A549 (cell line): ENCODE results near the gene CNBP. TPM values are rescaled to one million over a fixed set of nuclear protein-coding genes. Genes with fewer than 3 reads are reported as not detected.

Experiments used
- ATAC-seq, 2 experiments: fragments of 200-7000 bp in 1 of 2; fragments of >200 bp in 1 of 2; cut with Nextera tagmentation in 1 of 2; cut with Tn5 transposase in 1 of 2; 3 replicates each; pipeline versions ENCODE4 v1.8.0 to v1.9.1; 2018 to 2020; ENCODE audit warnings: mild to moderate bottlenecking in 1 of 2, moderate library complexity in 1 of 2
- CTCF ChIA-PET: fragments of 300-600 bp; sonication (Branson Sonifier 250); formaldehyde crosslinking; extraction: SDS; loops from one replicate; lab custom pipeline; 2021; ENCODE audit warnings: antibody characterized with exemption, inconsistent platforms; lab: Yijun Ruan, JAX
- POLR2A ChIA-PET: fragments of 350-600 bp; formaldehyde crosslinking; extraction: SDS; loops from one replicate; lab custom pipeline; 2021; ENCODE audit warnings: antibody characterized with exemption, inconsistent platforms; lab: Yijun Ruan, JAX
- DNase-seq, 2 experiments: peaks; one replicate each; pipeline versions ENCODE4 v3.0.0 to v3.0.0-alpha.2; 2011 to 2016; ENCODE audit warnings: low read depth in 1 of 2, low spot score in 1 of 2
- FAIRE-seq: peaks from 2 replicates; lab custom pipeline; 2011; peaks lifted over from hg19 to GRCh38; lab: Jason Lieb, UNC
- H3K27ac ChIP-seq, 2 experiments: fragments of >200 bp; sonication (Bioruptor Twin); formaldehyde crosslinking; 3 replicates each; pipeline ENCODE4 v1.5.1; 2016 to 2017
- H3K4me1 ChIP-seq: fragments of >200 bp; sonication (Bioruptor Twin); formaldehyde crosslinking; 3 replicates; pipeline ENCODE4 v1.6.1; 2016
- H3K4me2 ChIP-seq: fragments of >200 bp; sonication (Bioruptor Twin); formaldehyde crosslinking; 3 replicates; pipeline ENCODE4 v1.6.1; 2016
- H3K4me3 ChIP-seq: fragments of >200 bp; sonication (Bioruptor Twin); formaldehyde crosslinking; 3 replicates; pipeline ENCODE4 v1.5.1; 2016
- H3K9me3 ChIP-seq: fragments of >200 bp; sonication (Bioruptor Twin); formaldehyde crosslinking; 3 replicates; pipeline ENCODE4 v1.6.1; 2016
- ESRRA ChIP-seq: fragments of 150-350 bp; IDR thresholded peaks from 2 replicates; pipeline ENCODE4 v1.6.1; 2014; ENCODE audit warnings: mild to moderate bottlenecking, low read length, borderline replicate concordance
- FOSB ChIP-seq: fragments of 250-450 bp; sonication (Bioruptor Pico); IDR thresholded peaks from 2 replicates; pipeline ENCODE4 v1.5.0; 2020; ENCODE audit warnings: mild to moderate bottlenecking, moderate library complexity
- FOXS1 ChIP-seq: fragments of 250-450 bp; sonication (Bioruptor Pico); IDR thresholded peaks from 2 replicates; pipeline ENCODE4 v1.5.0; 2020; ENCODE audit warnings: mild to moderate bottlenecking, moderate library complexity
- GATA3 ChIP-seq: IDR thresholded peaks from 2 replicates; pipeline ENCODE4 v1.6.1; 2012; ENCODE audit warnings: borderline replicate concordance
- HMGXB4 ChIP-seq: fragments of 250-450 bp; sonication (Bioruptor Pico); IDR thresholded peaks from 2 replicates; pipeline ENCODE4 v1.5.0; 2021; ENCODE audit warnings: mild to moderate bottlenecking, moderate library complexity, borderline replicate concordance
- HOXA7 ChIP-seq: fragments of 250-450 bp; sonication (Bioruptor Pico); IDR thresholded peaks from 2 replicates; pipeline ENCODE4 v1.5.0; 2020; ENCODE audit warnings: mild to moderate bottlenecking, moderate library complexity
- HOXB13 ChIP-seq: fragments of 250-450 bp; sonication (Bioruptor Pico); IDR thresholded peaks from 2 replicates; pipeline ENCODE4 v1.5.0; 2020; ENCODE audit warnings: low read depth, mild to moderate bottlenecking, moderate library complexity
- MAFK ChIP-seq: fragments of 450-650 bp; IDR thresholded peaks from 2 replicates; pipeline ENCODE4 v1.6.1; 2014; ENCODE audit not compliant: partially characterized antibody
- NPAS2 ChIP-seq: fragments of 250-450 bp; sonication (Bioruptor Pico); IDR thresholded peaks from 2 replicates; pipeline ENCODE4 v1.8.0; 2022; ENCODE audit warnings: mild to moderate bottlenecking, moderate library complexity, borderline replicate concordance
- PHF8 ChIP-seq: fragments of 200-600 bp; sonication (generic); IDR thresholded peaks from 2 replicates; pipeline ENCODE4 v1.6.1; 2016; ENCODE audit warnings: low read depth, mild to moderate bottlenecking, antibody characterized with exemption, moderate library complexity, borderline replicate concordance
- RAD21 ChIP-seq, 2 experiments: fragments of >200 bp in 1 of 2; sonication (Bioruptor Twin) in 1 of 2; formaldehyde crosslinking in 1 of 2; IDR thresholded peaks in 1 of 2; conservative IDR thresholded peaks in 1 of 2; 2 replicates in 1 of 2; 3 replicates in 1 of 2; pipeline ENCODE4 v1.6.1; 2012 to 2018; ENCODE audit warnings: inconsistent platforms in 1 of 2
- RARB ChIP-seq: fragments of 250-450 bp; sonication (Bioruptor Pico); IDR thresholded peaks from 2 replicates; pipeline ENCODE4 v1.8.0; 2021; ENCODE audit warnings: mild to moderate bottlenecking, moderate library complexity
- ZC3H11A ChIP-seq: fragments of 450-650 bp; IDR thresholded peaks from 2 replicates; pipeline ENCODE4 v1.6.1; 2014; ENCODE audit warnings: antibody characterized with exemption, mild to moderate bottlenecking
- ZFP36 ChIP-seq: fragments of 450-650 bp; IDR thresholded peaks from 2 replicates; pipeline ENCODE4 v1.6.1; 2014; ENCODE audit warnings: borderline replicate concordance; ENCODE audit not compliant: partially characterized antibody
- WGBS: methylation state at CpG from one replicate; pipeline ENCODE4 v1.1.6; 2017; ENCODE audit errors: missing lambda C conversion rate; 5-methylcytosine and 5-hydroxymethylcytosine counted together
- polyA plus RNA-seq, 4 experiments: library from polyadenylated mRNA; depleted of rRNA in 3 of 4; stranded (reverse); fragments of >200 nt; fragmentation: RNase III in 1 of 4; extraction: RNeasy Plus Mini Kit Qiagen cat#74134 plus additional on column Dnase treatment in 1 of 4; gene quantifications; 2 replicates in 3 of 4; 3 replicates in 1 of 4; pipeline ENCODE4 v1.2.3, GENCODE V29; 2011 to 2017
- TF ChIP-seq, protein P1 (sequence below): fragments of 200-600 bp; sonication (generic); IDR thresholded peaks from 2 replicates; pipeline ENCODE4 v1.6.1; 2016; ENCODE audit warnings: antibody characterized with exemption, mild to moderate bottlenecking, moderate library complexity
- TF ChIP-seq, protein P2 (sequence below): IDR thresholded peaks from 2 replicates; pipeline ENCODE4 v1.6.1; 2012; ENCODE audit warnings: low read depth, borderline replicate concordance
- TF ChIP-seq, protein P3 (sequence below): fragments of >200 bp; sonication (Bioruptor Twin); formaldehyde crosslinking; IDR thresholded peaks from 2 replicates; pipeline ENCODE4 v1.6.1; 2016
- TF ChIP-seq, protein P4 (sequence below): fragments of >200 bp; sonication (Bioruptor Twin); formaldehyde crosslinking; IDR thresholded peaks from 3 replicates; pipeline ENCODE4 v1.6.1; 2016
- TF ChIP-seq, protein P5 (sequence below): IDR thresholded peaks from 2 replicates; pipeline ENCODE4 v1.6.1; 2012

Gene CNBP
- polyA plus RNA-seq, 2 of the 4 experiments (the other 2 are of a cell fraction) = 312 to 365 TPM

DNA sequence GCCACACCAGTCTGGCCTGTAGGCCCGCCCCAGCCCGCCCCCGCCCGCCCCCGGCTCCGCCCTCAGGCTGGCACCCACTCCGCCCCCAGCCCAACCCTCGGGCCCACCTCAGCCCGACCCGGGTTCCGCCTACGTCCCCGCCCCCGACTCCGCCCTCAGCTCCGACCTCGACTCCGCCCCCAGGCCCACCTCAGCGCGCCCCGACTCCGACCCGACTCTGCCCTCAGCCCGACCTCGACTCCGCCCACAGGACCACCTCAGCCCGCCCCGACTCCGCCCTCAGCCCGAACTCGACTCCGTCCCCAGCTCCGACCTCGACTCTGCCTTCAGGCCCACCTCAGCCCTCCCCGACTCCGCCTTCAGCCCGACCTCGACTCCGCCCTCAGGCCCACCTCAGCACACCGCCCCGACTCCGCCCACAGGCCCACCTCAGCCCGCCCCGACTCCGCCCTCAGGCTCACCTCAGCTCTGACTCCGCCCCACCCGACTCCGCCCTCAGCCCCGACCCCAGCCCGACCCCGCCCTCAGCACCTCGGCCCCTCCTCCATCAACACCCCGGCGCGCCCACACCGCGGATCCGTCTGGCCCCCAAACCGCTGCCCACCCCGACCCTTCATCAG is 61.8 kb downstream of the CNBP start, which contains the start of gene RAB43 (continued):
- no peak for TF ChIP-seq FOXS1
- TF ChIP-seq, protein P1, sequence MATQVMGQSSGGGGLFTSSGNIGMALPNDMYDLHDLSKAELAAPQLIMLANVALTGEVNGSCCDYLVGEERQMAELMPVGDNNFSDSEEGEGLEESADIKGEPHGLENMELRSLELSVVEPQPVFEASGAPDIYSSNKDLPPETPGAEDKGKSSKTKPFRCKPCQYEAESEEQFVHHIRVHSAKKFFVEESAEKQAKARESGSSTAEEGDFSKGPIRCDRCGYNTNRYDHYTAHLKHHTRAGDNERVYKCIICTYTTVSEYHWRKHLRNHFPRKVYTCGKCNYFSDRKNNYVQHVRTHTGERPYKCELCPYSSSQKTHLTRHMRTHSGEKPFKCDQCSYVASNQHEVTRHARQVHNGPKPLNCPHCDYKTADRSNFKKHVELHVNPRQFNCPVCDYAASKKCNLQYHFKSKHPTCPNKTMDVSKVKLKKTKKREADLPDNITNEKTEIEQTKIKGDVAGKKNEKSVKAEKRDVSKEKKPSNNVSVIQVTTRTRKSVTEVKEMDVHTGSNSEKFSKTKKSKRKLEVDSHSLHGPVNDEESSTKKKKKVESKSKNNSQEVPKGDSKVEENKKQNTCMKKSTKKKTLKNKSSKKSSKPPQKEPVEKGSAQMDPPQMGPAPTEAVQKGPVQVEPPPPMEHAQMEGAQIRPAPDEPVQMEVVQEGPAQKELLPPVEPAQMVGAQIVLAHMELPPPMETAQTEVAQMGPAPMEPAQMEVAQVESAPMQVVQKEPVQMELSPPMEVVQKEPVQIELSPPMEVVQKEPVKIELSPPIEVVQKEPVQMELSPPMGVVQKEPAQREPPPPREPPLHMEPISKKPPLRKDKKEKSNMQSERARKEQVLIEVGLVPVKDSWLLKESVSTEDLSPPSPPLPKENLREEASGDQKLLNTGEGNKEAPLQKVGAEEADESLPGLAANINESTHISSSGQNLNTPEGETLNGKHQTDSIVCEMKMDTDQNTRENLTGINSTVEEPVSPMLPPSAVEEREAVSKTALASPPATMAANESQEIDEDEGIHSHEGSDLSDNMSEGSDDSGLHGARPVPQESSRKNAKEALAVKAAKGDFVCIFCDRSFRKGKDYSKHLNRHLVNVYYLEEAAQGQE = no peak
- no peak for TF ChIP-seq ZC3H11A
- no peak for TF ChIP-seq GATA3
- TF ChIP-seq ESRRA = no peak

- 5% methylated on average over 11 of the region's 80 CpGs for WGBS
- Histone ChIP-seq H3K4me3 (peak overlapping the region; percentile 61), H3K9me3 (no peaks in the 10 kb centered on the region), H3K27ac (peak overlapping the region; percentile 73 to 91), H3K4me2 (peak overlapping the region; percentile 97), H3K4me1 (peaks cover 34% of the 10 kb centered on the region)
- no peak for FAIRE-seq
- ChIA-PET POLR2A (interaction anchor here (0.5 to 2.0 kb wide), 9 partner anchors 10 to 192 kb away, joined by 3 to 7 read pairs (median 4); partner anchors contain the start of gene CNBP), CTCF (interaction anchor here (0.6 to 5.3 kb wide), 8 partner anchors 7 to 175 kb away, joined by 3 to 25 read pairs (median 4); no protein-coding TSS in a partner anchor)
- peak; percentile 9 to 66 for ATAC-seq
- no peak for TF ChIP-seq HMGXB4 (CRISPR knock-in tag)
- no peak for TF ChIP-seq RAD21 (conservative IDR thresholded peaks at IDR 0.05 in 1 of 2, IDR thresholded peaks at IDR 0.05 in 1 of 2)
- no peak for TF ChIP-seq ZFP36
- no peak for TF ChIP-seq FOSB (CRISPR knock-in tag)
- TF ChIP-seq, protein P2, sequence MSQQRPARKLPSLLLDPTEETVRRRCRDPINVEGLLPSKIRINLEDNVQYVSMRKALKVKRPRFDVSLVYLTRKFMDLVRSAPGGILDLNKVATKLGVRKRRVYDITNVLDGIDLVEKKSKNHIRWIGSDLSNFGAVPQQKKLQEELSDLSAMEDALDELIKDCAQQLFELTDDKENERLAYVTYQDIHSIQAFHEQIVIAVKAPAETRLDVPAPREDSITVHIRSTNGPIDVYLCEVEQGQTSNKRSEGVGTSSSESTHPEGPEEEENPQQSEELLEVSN = no peak
- TF ChIP-seq HOXB13 = no peak
- no peak for TF ChIP-seq HOXA7 (CRISPR knock-in tag)
- TF ChIP-seq PHF8 = no peak
- TF ChIP-seq, protein P3, sequence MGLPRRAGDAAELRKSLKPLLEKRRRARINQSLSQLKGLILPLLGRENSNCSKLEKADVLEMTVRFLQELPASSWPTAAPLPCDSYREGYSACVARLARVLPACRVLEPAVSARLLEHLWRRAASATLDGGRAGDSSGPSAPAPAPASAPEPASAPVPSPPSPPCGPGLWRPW = no peak
- no peak for TF ChIP-seq RARB (CRISPR knock-in tag)
- TF ChIP-seq, protein P4, sequence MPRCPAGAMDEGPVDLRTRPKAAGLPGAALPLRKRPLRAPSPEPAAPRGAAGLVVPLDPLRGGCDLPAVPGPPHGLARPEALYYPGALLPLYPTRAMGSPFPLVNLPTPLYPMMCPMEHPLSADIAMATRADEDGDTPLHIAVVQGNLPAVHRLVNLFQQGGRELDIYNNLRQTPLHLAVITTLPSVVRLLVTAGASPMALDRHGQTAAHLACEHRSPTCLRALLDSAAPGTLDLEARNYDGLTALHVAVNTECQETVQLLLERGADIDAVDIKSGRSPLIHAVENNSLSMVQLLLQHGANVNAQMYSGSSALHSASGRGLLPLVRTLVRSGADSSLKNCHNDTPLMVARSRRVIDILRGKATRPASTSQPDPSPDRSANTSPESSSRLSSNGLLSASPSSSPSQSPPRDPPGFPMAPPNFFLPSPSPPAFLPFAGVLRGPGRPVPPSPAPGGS = no peak
- TF ChIP-seq, protein P5, sequence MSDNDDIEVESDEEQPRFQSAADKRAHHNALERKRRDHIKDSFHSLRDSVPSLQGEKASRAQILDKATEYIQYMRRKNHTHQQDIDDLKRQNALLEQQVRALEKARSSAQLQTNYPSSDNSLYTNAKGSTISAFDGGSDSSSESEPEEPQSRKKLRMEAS = no peak
- TF ChIP-seq NPAS2 = no peak
- no peak for TF ChIP-seq MAFK
- DNase-seq = no peak
Measured at GRCh38 chr3:129121016-129121791, 62.5 kb downstream of the CNBP start.
